K562 (cell line): ENCODE results near the gene S100A10.

Source experiments
- BRD4 ChIP-seq: fragments of 200-600 bp; sonication (generic); IDR thresholded peaks from 2 replicates; pipeline ENCODE4 v1.6.1; 2017; ENCODE audit warnings: inconsistent platforms
- CHD1 ChIP-seq: fragments of 200-600 bp; sonication (generic); IDR thresholded peaks from one replicate; pipeline ENCODE4 v1.6.1; 2012; ENCODE audit warnings: mild to moderate bottlenecking, moderate library complexity, low read length, inconsistent platforms
- COPS2 ChIP-seq: fragments of 450-650 bp; conservative IDR thresholded peaks from 2 replicates; pipeline ENCODE4 v1.6.1; 2016; ENCODE audit warnings: mild to moderate bottlenecking, moderate library complexity
- CTCF ChIP-seq, 3 experiments: IDR thresholded peaks in 2 of 3; conservative IDR thresholded peaks in 1 of 3; 2 replicates each; pipeline ENCODE4 v1.5.1; 2011 to 2012; ENCODE audit warnings: low read length in 3 of 3, mild to moderate bottlenecking in 3 of 3, control low read depth in 2 of 3, improper control_type of control experiment in 1 of 3, inconsistent platforms in 1 of 3, low read depth in 1 of 3, mixed read lengths in 1 of 3, moderate library complexity in 1 of 3; ENCODE audit not compliant: insufficient read depth in 2 of 3
- ETV1 ChIP-seq: fragments of 450-650 bp; conservative IDR thresholded peaks from 2 replicates; pipeline ENCODE4 v1.6.1; 2016; ENCODE audit warnings: missing genetic modification characterization, control low read depth, low read depth, missing compliant biosample characterization
- EZH2 ChIP-seq: IDR thresholded peaks from 2 replicates; pipeline ENCODE4 v1.6.1; 2012; ENCODE audit warnings: low read depth, mild to moderate bottlenecking, inconsistent platforms, low read length, borderline replicate concordance
- KDM4B ChIP-seq, 2 experiments: fragments of 450-650 bp in 1 of 2; sonication (generic) in 1 of 2; IDR thresholded peaks; 2 replicates each; pipeline ENCODE4 v1.6.1; 2016 to 2017; ENCODE audit warnings: borderline replicate concordance in 2 of 2, antibody characterized with exemption in 1 of 2, low read depth in 1 of 2, mild to moderate bottlenecking in 1 of 2
- POLR2A ChIP-seq: fragments of 450-650 bp; conservative IDR thresholded peaks from 2 replicates; pipeline ENCODE4 v1.6.1; 2016
- RBBP5 ChIP-seq: fragments of 200-600 bp; sonication (generic); IDR thresholded peaks from 2 replicates; pipeline ENCODE4 v1.6.1; 2012; ENCODE audit warnings: borderline replicate concordance, mild to moderate bottlenecking, low read length, control low read depth, inconsistent platforms; ENCODE audit not compliant: insufficient read depth, poor library complexity, severe bottlenecking
- REST ChIP-seq, 2 experiments: fragments of 450-650 bp; formaldehyde crosslinking in 1 of 2; IDR thresholded peaks; 2 replicates each; pipeline versions ENCODE4 v1.4.0 to v1.6.1; 2014 to 2020; ENCODE audit warnings: mild to moderate bottlenecking in 2 of 2, borderline replicate concordance in 1 of 2, low read depth in 1 of 2

DNA sequence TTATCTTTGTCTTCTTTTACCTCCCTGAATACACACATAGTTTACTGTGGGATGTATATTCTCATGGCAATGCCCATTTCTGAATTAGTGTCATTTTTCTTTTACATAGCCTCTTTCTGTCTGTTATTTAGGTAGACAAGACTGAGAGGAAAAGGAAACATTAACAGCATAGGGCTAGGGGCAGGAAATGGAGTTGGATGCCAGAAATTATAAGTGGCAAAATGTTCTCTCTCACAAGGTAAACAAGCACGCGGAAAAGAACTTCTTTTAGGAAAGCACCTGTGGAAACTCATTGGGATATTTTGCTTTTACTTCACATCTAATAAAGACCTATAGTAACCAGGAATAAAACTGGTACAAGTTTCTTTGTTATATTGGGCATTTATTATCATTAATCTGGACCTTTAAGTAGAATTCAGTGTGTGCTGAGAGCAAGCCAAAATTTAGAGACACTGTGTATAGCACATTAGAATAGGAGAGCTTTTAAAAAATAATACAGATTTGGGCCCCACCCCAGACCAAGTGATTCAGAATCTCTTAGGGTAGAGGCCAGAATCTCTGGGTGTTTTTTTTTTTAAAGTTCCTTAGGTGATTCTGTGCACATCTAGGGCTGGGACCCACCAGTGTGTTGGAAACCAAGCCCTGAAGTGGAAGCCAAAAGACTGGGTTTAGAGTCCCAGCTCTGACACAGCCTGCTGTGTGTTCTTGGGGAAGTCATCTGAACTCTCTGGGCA is 32.7 kb downstream of the S100A10 start:
- TF ChIP-seq BRD4 (no peak), POLR2A (no peak), COPS2 (no peak), ETV1 (no peak), REST (IDR thresholded peaks at IDR 0.05; ENCODE audit: borderline replicate concordance) (no peak), REST (CRISPR knock-in tag; IDR thresholded peaks at IDR 0.05; ENCODE audit: low read depth) (no peak), CHD1 (no peak), CTCF (IDR thresholded peaks at IDR 0.05 in 2 of 3, conservative IDR thresholded peaks at IDR 0.05 in 1 of 3; ENCODE audit: insufficient read depth in 2 of 3, low read depth in 1 of 3, low read length in 3 of 3) (no peak), RBBP5 (no peak), EZH2 (no peak), KDM4B (IDR thresholded peaks at IDR 0.05; ENCODE audit: borderline replicate concordance in 2 of 2, low read depth in 1 of 2) (no peak)
